Measurements from ENCODE around the gene TRAF5. TPM values are rescaled to one million over a fixed set of nuclear protein-coding genes. Genes with fewer than 3 reads are reported as not detected.

Gene TRAF5
- total RNA-seq, 6 experiments from 2014 or later, result 0.59 to 3.6 (median 1.6) TPM

- ATAC-seq (no peak), DNase-seq (no peak)
- Histone ChIP-seq H3K36me3 (no peaks in the 10 kb centered on the region), H3K27ac (no peak overlapping the region), H3K27me3 (no peaks in the 10 kb centered on the region), H3K4me1 (peaks cover 0 to 11% (median 0%) of the 10 kb centered on the region in 4 donors), H3K4me3 (peak overlapping the region in 2 of 3 donors; percentile 67 to 72), H3K9me3 (no peaks in the 10 kb centered on the region)
- TF ChIP-seq CTCF (IDR thresholded peaks at IDR 0.05) (no peak), POLR2A (IDR thresholded peaks at IDR 0.05) (no peak)
- intact Hi-C loops (cut with DNase I), result no loop called here
- 86% methylated on average over 5 of the region's 5 CpGs for WGBS (ENCODE audit: insufficient coverage, low coverage, low lambda C conversion rate, missing lambda C conversion rate)
These were observed 55.0 kb downstream of the TRAF5 start for GRCh38 chr1:211381481-211382181.

- no peaks in the 10 kb centered on the region for H3K9me3 ChIP-seq
- peak in 1 of 4 donors; percentile 34 for ATAC-seq
- no peak for TF ChIP-seq CTCF (IDR thresholded peaks at IDR 0.05)
- no peak for TF ChIP-seq POLR2A (IDR thresholded peaks at IDR 0.05)
- peak overlapping the region; percentile 86 to 95 (median 93) for H3K27ac ChIP-seq
- peak overlapping the region; percentile 59 to 72 (median 67) for H3K4me3 ChIP-seq
- peaks cover 0 to 11% (median 0%) of the 10 kb centered on the region in 4 donors for H3K4me1 ChIP-seq
- intact Hi-C loops (cut with DNase I), result no loop called here
- H3K36me3 ChIP-seq, result no peaks in the 10 kb centered on the region
- H3K27me3 ChIP-seq, result no peaks in the 10 kb centered on the region
- no peak for DNase-seq
- 15% methylated on average over 7 of the region's 17 CpGs for WGBS (ENCODE audit: insufficient coverage, low coverage, low lambda C conversion rate, missing lambda C conversion rate)
These were observed 55.6 kb downstream of the TRAF5 start for GRCh38 chr1:211382182-211382713.

- Histone ChIP-seq H3K4me1 (peaks cover 0 to 11% (median 0%) of the 10 kb centered on the region in 4 donors), H3K9me3 (no peaks in the 10 kb centered on the region), H3K36me3 (no peaks in the 10 kb centered on the region), H3K27me3 (no peaks in the 10 kb centered on the region), H3K4me3 (peak overlapping the region; percentile 59 to 72 (median 67)), H3K27ac (peak overlapping the region; percentile 86 to 95 (median 93))
- WGBS (ENCODE audit: insufficient coverage, low coverage, low lambda C conversion rate, missing lambda C conversion rate), result 4% methylated on average over 17 of the region's 49 CpGs
- intact Hi-C loops (cut with DNase I), result no loop called here
- DNase-seq (peak; percentile 96 to 97 (median 97)), ATAC-seq (peak; percentile 100)
- TF ChIP-seq CTCF (IDR thresholded peaks at IDR 0.05) (no peak), POLR2A (IDR thresholded peaks at IDR 0.05) (peak; percentile 94)
These were observed 56.3 kb downstream of the TRAF5 start for GRCh38 chr1:211382714-211383480.

GRCh38 chr1:211384524-211384923 lies 57.9 kb downstream of the TRAF5 start:
- peaks cover 0 to 11% (median 0%) of the 10 kb centered on the region in 4 donors for H3K4me1 ChIP-seq
- ATAC-seq (no peak), DNase-seq (no peak)
- intact Hi-C loops (cut with DNase I), result no loop called here
- no peaks in the 10 kb centered on the region for H3K36me3 ChIP-seq
- H3K4me3 ChIP-seq, result no peak overlapping the region
- no peaks in the 10 kb centered on the region for H3K9me3 ChIP-seq
- TF ChIP-seq CTCF (IDR thresholded peaks at IDR 0.05) (no peak), POLR2A (IDR thresholded peaks at IDR 0.05) (no peak)
- 100% methylated on average over 3 of the region's 3 CpGs for WGBS (ENCODE audit: insufficient coverage, low coverage, low lambda C conversion rate, missing lambda C conversion rate)
- no peaks in the 10 kb centered on the region for H3K27me3 ChIP-seq
- H3K27ac ChIP-seq, result no peak overlapping the region
